SH-SY5Y (cell line): ENCODE results near the gene SGCA.

Experiments used
- GATA2 ChIP-seq: IDR thresholded peaks from 2 replicates; pipeline ENCODE4 v1.6.1; 2011; ENCODE audit warnings: mild to moderate bottlenecking, low read depth, low read length
- GATA3 ChIP-seq: IDR thresholded peaks from 2 replicates; pipeline ENCODE4 v1.6.1; 2011; ENCODE audit warnings: low read depth, mild to moderate bottlenecking, low read length, moderate library complexity

Gene SGCA

DNA sequence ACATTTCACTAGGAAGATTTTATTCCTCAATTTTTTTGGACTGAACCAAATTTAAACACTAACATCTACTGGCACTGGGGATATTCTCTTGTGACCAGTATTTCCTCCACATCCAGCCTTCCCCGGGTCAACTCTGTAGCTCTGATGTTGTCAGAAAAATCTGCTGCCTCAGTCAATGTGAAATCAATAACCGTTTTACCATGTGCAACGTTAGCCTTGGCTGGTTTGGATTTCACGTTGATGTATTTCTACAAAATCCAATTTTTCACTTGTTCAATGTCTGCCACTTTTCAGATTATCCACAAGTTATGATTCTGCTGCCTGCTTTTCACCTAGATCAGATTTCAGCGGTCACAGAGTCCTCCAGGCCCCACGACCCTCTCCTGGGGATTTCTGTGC, 7.1 kb downstream of the SGCA start:
- TF ChIP-seq GATA3, result no peak
- no peak for TF ChIP-seq GATA2

DNA sequence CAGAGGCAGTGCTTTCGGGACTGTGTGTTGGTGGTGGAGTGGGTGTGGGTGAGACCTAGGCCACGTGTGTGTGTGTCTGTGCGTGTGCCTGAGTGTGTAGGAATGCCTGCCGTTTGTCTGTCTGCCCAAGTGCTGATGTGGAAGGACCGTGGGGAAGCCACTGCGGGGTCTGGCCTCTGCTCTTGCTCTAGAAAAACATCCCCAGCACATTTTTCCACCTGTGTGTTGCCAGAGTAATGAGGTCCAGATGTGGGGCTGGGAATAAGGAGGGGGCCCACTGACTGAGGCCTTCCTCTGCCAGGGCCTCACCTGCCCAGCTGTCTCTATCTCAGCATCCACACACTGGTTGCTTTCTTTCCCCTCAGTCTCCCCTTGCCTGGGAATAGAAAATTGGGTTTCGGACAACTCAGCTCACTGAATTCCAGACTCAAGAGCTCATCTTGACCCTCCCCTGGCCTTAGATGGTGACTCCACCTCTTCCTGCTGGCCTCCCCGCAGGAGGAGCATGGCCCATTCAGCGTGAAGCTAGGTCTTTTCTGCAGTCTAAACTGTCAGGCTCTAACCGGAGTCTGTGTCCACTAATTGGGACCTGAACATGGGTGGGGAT, 7.6 kb downstream of the SGCA start:
- TF ChIP-seq GATA2, result no peak
- TF ChIP-seq GATA3, result no peak

DNA sequence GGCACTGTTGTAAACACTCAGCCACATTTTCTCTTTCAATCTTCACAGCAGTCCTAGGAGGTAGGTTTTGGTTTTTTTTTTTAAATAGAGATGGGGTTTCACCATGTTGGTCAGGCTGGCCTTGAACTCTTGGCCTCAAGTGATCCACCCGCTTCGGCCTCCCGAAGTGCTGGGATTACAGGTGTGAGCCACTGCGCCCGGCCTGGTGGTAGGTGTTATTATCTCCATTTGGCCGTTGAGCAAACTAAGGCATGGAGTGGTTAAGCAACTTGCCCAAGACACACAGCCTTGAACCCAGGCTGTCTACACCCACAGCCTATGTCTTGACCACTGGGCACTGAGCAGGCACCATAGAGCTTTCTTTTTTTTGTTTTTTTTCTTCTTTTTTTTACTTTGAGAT, 8.6 kb downstream of the SGCA start:
- TF ChIP-seq GATA3 (no peak), GATA2 (no peak)

DNA sequence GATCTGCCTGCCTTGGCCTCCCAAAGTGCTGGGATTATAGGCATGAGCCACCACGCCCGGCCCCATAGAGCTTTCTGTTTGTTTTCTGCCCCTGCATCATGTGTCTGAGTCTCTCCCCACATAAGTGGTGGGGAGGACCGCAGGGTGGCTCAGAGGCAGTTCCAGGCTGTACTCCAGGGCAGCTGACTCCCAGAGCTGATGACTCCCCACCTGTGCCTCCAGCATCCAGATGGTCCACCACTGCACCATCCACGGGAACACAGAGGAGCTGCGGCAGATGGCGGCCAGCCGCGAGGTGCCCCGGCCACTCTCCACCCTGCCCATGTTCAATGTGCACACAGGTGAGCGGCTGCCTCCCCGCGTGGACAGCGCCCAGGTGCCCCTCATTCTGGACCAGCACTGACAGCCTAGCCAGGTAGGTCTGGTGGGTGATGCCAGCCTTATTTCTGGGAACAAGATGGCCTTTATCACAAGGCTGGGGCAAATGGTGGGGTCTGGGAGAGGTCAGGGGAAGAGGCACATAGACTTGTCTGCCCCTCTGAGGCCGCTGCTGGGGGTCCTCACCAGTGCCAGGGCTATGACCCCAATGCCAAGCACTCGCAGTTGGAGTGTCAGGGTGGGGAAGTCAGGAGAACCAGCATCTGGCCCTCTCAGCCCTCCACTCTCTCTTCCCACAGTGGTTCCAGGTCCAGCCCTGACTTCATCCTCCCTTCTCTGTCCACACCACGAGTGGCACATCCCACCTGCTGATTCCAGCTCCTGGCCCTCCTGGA, 9.4 kb downstream of the SGCA start:
- no peak for TF ChIP-seq GATA3
- no peak for TF ChIP-seq GATA2

DNA sequence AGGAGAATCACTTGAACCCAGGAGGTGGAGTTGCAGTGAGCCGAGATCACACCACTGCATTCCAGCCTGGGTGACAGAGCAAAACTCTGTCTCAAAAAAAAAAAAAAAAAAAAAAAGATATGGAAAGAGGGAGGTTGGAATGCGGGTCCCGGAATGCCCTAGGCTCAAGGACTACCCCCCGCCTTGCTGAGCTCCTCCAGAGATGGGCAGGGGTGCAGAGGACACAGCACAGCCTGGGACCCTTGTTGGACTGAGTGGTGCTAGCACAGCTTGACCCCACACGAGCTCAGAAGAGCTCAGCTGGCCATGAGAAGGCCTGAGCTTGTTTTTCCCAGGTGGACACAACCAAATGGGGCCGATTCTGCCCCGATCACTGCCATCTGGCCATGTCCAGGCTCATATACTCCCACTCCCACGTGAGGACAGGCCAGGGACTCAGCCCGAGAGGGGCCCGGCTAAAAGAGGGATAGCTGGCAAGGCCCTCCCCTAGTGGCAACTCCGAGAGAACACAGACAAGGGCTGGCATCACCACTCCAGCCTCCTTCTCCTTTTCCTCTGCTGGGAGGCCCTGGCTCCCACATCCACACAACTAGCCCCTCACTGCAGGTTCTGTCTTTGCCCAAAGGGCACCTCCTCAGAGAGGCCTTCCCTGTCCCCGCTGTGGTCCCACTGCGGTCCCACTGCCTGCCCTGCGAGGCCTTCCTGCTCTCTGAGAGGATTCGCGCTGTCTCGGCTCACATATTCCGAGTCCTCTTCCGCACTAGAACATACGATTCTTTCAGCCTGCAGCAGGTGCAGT, 11.0 kb downstream of the SGCA start:
- TF ChIP-seq GATA3, result no peak
- no peak for TF ChIP-seq GATA2

DNA sequence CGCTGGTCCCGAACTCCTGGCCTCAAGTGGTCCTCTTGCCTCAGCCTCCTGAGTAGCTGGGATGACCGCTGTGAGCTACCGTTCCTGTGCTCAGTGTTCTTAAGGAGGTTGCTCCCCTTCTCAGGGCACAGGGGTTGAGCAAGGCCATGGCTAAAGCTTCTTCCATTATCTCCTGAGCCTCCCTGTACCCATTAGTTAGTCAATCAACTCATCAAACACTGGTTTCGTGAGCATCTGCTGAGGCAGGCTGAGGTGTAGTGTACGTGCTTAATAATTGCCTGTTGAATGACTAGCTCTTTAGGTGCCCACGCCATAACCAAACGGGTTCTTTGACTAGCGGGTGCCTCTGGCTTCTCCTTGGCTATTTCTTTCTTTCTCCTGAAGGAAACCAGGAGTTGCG, 11.7 kb downstream of the SGCA start:
- TF ChIP-seq GATA3, result no peak
- no peak for TF ChIP-seq GATA2

DNA sequence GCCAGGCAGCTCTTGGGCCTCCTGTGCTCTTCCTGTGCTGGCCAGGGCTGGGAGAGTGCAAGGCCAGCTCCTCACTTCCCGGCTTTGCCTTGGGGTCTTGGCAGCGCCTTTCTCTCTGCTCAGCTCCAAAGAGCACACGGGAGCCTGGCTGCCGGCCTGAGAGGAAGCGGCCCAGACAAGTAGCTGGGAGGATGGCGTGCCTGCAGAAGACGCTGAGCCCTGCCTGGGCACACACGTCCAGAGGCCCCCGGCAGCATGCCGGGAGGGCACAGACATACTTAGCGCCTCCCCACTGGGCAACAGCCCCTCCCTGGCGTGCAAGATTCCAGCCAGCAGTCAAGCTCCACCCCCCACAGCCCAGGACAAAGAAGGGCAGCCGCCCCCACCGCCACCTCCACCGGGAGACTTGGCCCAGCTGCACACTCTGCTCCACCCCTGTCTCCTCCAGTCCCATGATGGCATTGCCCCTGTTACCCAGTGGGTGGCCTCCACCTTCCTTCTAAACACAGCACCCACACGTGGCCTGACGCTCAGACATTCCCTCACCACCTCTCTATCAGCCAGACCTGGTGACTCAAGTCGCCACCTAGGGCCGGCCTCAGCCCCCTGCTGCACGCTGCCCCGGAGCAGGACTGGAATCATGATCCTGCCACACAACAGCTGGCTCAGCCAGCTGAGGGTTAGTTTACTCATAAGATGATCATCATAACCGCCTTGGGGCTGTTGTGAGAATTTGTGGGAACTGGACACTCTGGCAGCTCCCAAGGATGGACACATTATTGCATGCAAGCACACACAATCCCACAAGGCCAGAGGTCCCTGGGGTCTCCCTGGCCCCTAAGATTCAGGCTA, 12.4 kb downstream of the SGCA start:
- TF ChIP-seq GATA3, result no peak
- no peak for TF ChIP-seq GATA2

DNA sequence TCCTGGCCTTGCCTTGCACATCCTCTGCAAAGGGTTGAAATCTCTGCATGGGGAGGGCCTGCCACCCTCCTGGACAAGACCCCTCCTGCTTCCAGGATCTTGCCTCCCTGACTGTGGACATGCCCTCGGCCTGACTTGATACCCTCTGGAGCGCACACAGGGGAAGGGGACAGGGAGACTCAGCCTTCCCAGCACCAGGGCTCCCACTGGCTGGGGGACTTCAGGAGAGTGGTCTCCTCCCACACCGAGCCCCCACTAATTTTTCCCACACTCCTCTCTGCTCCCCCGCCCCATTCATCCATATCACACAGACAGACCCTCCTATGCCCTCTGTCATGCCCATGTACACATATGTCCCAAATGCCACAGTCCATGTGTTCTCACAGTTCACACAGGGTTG, 14.3 kb downstream of the SGCA start:
- TF ChIP-seq GATA2 (no peak), GATA3 (no peak)

DNA sequence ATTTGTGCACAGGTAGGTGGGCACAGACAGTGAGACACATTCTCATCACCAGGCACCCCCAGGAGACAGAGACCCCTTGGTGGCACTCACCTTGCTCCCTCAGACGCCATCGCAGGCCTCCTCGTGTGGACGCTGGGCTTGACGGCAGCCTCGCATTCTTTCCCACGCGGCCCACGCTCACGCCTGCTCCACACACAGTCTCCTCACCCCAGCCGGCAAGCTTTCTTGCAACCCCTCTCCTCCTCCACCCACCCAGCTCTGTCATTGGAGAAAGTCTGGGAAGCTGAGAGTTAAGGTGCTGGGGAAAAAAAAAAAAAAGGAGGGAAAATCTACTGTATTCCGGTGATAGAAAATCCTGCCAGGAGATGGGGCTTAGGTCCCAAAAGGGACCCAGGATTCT, 14.8 kb downstream of the SGCA start:
- TF ChIP-seq GATA2 (no peak), GATA3 (no peak)

DNA sequence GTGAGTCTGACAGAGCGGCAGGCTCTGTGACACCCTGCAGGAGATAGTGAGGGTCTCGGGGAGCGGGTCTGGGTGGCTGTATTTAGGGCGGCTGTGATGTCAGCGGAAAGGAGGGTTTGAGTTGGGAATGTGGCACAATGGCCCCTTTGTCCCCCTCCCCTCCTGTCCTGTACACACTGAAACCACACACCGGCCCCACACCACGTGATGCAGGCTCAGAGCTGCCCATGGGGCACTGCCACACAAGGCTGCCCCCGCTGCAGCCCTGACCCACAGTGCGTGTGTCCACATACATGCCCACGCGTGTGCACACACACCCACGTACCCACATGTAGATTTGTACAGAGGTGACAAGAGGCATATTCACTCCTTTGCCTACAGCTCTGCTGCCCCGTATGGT, 15.3 kb downstream of the SGCA start:
- TF ChIP-seq GATA2, result no peak
- TF ChIP-seq GATA3, result no peak

DNA sequence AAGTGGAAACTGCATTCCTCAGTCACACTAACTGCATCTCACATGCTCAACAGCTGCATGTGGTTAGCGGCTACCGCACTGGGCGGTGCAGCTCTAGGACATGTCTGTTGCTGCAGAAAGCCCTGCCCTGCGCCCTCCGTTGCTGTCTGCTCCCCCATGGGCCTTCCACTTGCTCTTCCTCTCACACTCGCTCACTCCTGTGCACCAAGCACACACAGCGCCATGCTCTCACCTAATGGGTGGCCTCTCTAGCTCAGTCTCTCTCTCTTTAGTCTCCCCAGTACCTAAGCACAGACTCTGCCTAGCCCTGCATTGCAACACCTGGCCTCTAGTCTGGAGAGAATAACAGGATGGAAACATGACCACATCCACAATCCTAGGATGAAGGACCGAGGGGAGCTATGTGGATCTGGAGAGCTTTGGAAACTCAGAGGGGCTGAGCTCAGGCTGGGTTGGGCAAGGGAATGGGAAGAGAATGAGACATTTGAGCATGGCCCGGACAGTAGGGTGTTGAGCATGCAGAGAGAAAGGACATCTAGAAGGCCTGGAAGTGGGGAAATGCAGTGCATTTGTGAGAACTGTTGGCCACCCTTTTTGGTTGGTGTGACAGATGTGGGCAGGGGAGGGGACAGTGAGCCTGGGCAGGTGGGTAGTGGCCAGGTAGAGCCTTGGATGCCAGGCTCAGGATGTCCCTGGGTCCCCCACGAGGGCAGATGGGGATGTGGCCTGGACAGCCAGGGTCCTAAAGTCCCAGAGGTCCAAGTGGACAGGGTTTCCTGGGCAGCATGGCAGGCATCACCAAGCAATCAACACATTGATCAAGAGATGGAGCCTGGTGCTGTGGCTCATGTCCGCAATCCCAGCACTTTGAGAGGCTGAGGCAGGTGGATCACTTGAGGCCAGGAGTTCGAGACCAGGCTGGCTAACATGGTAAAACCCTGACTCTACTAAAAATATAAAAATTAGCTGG, 16.1 kb downstream of the SGCA start:
- TF ChIP-seq GATA2, result no peak
- no peak for TF ChIP-seq GATA3

DNA sequence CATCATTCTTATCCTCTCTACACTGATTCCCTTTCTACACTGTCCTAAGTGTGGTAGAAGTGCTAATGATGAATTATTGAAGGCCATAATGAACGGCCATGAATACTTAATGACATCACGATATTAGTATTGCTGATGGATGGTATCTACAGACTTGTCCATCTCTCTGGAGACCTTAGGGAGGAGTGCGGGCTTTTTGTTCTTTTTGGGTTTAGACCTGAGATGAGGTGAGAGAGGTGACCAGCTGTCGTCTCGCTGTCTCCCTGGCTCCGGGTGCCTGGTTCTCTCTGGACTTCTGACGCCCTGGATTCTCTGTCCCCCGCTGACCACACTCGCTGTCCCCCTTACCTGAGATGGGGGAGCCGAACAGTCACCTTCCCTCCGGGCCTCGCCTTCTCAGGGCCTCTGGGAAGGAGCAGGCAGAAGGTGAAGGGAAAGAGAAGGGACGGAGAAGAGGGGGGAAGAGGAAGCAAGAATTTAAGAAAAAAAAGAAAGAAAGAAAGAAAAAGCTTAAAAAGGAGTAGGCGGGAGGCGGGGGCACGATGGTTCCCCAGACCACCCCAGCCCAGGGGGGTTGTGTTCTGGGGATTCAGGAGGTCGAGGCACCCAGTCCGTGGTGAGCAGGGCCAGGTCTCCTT, 17.1 kb downstream of the SGCA start:
- TF ChIP-seq GATA2, result no peak
- TF ChIP-seq GATA3, result no peak

DNA sequence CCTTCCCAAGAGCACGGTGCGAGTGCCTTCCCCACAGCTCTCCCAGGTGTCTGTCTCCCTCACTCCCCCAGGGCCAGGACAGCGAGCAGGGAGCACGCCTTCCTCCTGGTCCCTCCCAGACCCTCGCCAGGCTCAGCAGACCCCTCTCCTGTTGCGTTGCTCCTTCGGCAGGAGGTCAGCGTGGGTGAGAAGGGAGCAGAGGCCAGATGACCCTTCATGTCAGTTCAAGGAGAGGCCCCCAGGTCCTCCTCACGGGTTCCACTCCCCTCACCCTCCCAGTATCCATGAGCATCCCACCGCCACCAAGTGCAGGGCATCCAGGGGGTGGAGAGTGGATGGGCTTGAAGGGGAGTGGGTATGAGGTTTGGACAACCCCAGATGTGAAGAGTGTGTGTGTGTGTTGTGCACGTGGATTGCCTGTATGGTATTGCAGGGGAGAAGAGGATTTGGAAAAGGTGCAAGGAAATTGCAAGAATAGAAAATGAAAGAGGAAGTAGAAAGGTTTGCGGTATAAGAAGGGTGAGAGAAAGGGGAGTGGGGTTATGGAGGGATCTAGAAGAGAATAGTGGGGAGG, 17.7 kb downstream of the SGCA start:
- TF ChIP-seq GATA2 (no peak), GATA3 (no peak)
